ENCODE measurements around the gene EHHADH.

DNA sequence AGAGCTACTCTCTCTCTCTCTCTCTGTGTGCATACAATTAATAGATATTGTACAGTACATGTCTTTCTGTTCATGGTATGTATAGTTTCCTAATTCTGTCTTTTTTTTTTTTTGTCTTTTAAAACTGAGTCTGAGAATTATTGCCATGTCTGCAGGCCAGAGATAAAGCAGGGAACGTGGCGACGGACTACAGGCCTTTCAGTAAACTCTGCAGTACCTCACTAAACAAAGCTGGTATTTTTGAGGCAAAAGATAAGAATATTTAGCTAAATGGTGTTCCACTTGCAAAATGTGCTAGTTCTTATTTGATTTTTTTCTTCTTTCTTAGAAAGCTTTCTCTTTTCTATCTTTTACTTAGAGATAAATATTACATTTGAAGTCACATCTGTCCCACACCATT is 44.0 kb upstream of the EHHADH start:
- TF ChIP-seq NR2F2 (IDR thresholded peaks at IDR 0.05) (no peak), SP1 (IDR thresholded peaks at IDR 0.05) (no peak), GABPA (IDR thresholded peaks at IDR 0.05 in 1 of 2, conservative IDR thresholded peaks at IDR 0.05 in 1 of 2) (no peak), REST (IDR thresholded peaks at IDR 0.05) (no peak), YY1 (IDR thresholded peaks at IDR 0.05) (no peak), FOXA1 (IDR thresholded peaks at IDR 0.05) (no peak), JUND (IDR thresholded peaks at IDR 0.05) (no peak), HNF4A (conservative IDR thresholded peaks at IDR 0.05) (no peak), RAD21 (IDR thresholded peaks at IDR 0.05) (no peak), EGR1 (IDR thresholded peaks at IDR 0.05; ENCODE audit: low read depth in 2 of 2) (no peak), MAX (IDR thresholded peaks at IDR 0.05) (no peak), RXRA (IDR thresholded peaks at IDR 0.05) (no peak)
- TF ChIP-seq, protein P1, sequence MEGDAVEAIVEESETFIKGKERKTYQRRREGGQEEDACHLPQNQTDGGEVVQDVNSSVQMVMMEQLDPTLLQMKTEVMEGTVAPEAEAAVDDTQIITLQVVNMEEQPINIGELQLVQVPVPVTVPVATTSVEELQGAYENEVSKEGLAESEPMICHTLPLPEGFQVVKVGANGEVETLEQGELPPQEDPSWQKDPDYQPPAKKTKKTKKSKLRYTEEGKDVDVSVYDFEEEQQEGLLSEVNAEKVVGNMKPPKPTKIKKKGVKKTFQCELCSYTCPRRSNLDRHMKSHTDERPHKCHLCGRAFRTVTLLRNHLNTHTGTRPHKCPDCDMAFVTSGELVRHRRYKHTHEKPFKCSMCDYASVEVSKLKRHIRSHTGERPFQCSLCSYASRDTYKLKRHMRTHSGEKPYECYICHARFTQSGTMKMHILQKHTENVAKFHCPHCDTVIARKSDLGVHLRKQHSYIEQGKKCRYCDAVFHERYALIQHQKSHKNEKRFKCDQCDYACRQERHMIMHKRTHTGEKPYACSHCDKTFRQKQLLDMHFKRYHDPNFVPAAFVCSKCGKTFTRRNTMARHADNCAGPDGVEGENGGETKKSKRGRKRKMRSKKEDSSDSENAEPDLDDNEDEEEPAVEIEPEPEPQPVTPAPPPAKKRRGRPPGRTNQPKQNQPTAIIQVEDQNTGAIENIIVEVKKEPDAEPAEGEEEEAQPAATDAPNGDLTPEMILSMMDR (IDR thresholded peaks at IDR 0.05; ENCODE audit: low read depth, low read length, missing input control), result no peak
